Stimulated activated CD4-positive, alpha-beta T cell treated with anti-CD3 and anti-CD28 coated beads, Interleukin-12 subunit alpha, Interleukin-12 subunit beta, amount 100 ng/mL, for 4 hours (primary cell): ENCODE results near the gene TLX1.
"Not testable (repeated sequence)": the region's sequence is repeated elsewhere in the genome, so short reads cannot be mapped to it uniquely, and the experiment has no call there.

Experiments used
- DNase-seq: peaks from one replicate; pipeline ENCODE4 v3.0.0-alpha.2; 2020

TLX1 gene

DNA sequence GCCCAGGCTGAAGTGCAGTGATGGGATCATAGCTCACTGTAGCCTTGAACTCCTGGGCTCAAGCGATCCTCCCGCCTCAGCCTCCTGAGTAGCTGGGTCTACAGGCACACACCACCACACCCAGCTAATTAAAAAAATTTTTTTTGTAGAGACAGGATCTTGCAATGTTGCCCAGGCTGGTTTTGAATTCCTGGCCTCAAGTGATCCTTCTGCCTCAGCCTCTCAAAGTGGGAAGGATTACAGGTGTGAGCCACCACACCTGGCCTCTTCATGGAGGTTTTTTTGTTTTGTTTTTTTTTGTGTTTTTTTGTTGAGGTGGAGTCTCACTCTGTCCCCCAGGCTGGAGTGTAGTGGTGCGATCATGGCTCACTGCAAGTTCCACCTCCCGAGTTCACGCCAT is 23.4 kb downstream of the TLX1 start:
- DNase-seq, result not testable (repeated sequence)

DNA sequence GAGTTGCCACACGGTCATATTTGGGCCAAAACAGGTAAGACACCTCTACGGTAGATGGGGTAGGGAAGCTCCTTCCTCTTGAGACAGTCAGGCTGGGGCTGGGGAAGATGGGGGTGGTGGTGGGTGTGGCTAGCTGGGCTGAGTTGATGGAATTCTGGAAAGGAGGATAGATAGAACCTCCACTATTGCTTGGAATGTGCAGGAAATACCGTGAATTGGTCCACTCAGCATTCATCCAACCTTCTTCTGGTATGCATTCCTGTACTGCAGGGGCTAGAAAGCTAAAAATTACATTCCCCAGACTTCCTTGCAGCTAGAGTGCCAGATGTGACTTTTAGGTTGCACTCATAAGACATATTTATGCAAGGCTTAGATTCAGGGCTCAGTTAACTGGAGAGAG is 24.8 kb downstream of the TLX1 start:
- no peak for DNase-seq

DNA sequence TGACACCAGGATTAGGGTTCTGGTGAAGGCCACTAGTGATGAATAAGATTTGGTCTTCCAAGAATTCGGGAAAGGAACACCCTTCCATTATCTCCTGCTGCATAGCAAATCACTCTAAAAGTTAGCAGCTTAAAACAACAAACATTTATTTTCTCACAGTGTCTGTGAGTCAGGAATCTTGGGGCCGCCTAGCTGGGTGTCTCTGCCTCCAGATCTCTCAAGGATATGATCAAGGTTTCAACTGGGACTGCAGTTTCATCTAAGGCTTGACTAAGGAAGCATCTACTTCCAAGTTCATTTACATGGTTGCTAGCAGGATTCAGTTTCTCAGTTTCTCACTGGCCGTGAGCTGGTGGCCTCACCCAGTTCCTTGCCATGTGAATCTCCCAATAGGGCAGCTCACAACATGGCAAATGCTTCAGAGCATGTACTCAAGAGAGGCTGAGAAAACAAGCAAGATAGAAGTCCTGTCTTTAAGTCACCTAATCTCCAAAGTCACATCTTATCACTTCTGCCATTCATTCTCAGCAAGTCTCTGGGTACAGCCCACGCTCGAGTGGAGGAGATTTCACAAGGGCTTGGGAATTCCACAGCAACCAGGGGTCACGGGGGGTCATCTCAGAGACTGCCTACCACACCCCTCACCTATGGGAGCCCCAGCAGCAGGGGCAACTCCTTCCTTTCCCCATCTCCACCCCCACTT is 26.8 kb downstream of the TLX1 start:
- no peak for DNase-seq

DNA sequence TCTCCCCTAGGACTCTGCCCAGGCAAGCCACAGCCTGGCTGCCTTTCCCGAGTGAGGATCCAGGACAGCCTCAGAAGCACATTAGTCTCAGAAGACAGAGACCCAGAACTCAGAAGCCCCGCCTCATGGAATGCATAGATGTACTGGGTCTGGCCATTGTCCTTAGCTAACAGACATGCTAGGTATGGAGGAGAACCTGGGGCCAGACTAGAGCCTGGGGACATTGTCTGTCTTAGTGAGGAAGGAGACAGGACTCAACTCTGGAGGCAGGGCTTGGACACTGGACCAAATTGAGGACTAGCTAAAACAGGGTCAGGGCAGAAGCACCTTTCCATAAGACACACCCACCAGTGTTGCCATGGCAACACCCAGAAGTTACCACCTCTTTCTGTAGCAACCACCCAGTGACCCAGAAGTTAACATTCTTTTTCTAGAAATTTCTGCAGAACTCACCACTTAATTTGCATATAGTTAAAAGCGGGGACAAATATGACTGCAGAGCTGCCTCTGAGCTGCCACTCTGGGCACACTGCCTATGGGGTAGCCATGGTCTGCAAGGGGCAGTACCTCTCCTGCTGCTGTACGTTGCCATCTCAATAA is 27.5 kb downstream of the TLX1 start:
- DNase-seq, result no peak

DNA sequence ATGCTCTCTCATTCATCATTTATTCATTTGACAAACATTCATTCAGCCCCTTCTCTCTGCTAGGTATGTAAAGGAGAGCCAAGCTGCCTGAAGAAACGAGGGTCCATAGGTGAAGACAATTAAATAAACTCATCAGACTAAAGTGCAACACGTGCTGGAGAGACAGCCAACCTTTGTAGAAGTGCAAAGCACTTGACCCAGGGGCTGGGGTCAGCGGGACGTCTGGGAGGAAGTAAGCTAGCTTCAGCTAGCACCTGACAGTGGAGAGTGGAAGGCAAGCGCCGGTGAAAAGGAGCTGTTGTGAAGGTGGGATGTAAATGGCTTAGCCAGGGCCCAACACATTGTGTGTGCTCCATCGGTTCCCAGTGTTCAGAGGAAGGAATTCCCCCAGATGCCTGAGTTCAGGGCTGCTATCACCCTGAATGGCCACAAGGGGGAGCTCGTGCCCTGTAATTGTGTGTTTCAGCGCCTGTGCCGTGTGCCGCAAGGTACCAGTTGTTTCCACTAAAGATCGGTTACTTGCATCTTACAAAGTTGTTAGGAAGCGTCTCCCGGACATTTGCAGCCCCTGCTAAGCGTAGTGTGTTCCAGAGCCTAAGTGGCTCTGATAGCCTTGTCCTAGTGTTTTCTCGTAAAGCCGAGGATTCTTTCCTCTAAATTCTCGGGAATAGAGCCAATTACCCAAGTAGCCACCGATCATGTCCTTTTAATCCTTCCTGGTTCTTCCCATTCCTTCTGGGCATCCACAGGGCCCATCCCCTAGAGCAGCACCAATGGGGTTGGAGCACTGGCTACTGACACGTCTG is 30.6 kb downstream of the TLX1 start:
- peak; percentile 61 for DNase-seq

DNA sequence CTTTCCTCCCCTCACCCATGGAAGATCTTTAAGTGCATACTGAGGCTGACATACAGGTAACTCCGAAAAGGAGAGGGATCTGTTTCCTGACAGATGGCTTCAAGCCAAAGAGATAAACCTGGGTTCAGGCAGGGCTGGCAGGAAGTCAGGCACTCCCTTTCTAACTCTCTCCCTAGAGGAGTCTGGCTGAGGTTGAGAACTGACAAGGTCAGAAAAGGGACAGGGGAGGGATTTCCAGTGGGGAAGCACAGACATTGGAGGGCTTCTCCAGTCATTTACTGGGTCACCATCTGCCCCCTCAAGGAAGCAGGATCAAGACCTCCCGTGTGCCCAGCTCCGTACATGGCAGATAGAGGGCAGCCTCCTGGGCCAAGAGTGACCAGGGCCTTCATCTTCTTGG is 31.6 kb downstream of the TLX1 start:
- no peak for DNase-seq

DNA sequence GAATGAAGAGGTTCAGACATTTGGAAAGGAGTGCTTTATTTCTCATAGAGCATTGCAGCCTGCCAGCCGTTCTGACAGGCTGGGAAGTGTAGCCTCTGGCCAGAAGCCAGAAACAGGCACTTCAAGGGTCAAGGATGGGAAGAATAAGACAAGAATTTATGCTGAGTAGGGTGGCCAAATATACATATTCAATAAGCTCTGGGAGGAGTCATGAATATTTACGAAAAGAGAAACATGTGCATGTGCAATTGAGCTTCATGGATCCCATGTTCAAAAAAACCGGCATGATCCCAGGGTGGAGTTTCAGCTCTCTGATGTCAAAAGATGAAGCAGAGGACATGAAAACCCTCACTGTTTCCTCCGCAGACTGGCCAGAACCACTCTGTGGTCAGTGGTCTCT is 32.9 kb downstream of the TLX1 start:
- no peak for DNase-seq

DNA sequence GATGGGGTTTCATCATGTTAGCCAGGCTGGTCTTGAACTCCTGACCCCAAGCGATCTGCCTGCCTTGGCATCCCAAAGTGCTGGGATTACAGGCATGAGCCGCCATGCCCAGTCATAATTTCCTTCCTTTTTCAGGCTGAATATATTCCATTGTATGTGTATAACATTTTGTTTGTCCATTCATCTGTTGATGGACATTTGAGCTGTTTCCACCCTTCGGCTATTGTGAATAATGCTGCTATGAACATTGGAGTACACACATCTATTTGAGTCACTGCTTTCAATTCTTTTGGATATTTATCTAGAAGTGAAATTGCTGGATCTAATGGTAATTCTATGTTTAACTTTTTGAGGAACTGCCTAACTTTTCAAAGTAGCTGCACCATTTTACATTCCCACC is 34.6 kb downstream of the TLX1 start:
- no peak for DNase-seq

DNA sequence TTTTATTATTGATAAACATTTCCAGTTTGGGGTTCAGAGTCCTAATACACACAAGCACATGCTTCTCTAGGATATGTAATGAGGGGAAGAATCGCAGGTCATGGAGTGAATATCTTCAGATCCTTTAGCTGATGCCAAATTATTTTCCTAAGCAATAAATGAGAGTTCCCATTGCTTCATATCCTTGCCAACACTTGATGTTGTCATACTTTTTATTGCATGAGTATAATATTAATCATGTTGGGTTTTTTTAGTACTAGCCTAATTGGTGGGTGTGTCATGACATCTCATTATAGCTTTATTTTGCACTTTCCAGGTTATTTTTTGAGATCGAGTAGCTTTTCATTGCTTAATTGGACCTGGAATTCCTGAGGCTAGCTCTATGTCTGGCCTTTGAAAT is 35.3 kb downstream of the TLX1 start:
- no peak for DNase-seq

DNA sequence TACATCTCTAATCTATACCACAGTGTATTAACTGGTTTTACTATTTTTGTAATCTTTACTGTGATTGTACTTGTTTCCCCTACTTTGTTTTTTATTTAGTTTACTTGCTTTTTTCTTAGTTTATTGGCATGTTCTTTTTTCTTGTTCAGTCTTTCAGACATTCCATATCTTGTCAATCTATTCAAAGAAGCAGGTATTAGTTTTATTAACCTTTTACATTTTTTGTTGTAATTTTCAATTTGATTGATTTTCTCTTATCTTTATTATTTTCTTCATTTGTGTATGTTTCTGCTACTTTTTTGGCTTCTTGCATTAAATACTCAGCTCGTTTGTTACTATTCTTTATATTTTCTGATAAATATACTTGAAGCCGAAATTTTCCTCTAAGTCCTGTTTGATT is 41.6 kb downstream of the TLX1 start:
- no peak for DNase-seq

DNA sequence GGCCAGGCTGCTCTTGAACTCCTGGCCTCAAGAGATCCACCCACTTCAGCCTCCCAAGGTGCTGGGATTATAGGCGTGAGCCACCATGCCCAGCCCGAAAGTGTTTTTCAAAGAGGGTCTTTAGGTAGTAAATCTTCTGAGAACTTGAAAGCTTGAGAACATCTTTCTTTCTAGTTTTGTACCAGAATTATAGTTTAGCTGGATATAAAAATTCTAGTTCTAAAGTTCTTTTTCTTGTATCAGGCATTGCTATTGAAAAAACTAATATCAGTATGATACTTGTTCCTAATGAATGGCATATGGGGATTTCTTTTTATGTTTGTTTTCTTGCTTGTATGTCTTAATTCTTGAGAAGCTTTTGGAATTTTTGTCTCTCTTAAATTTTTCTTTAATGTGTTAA is 43.2 kb downstream of the TLX1 start:
- no peak for DNase-seq

DNA sequence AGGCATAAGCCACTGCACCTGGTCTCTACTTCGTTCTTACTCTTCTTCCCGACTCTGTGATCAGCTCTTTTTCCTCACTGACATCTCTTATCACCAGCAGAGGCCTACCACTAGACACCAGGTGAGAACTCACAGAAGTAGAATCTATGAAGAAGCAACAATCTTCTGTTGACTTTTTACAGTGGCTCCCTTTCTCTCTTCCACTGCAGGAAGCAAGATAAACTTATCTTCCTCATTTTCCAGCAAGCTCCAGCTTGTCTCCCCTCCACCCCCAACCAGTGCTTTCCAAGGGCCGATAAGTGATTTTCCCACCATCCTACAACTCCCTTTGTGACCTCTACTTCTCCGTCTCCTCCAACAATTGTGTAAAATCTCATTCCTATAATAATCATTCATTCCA is 45.5 kb downstream of the TLX1 start:
- DNase-seq, result no peak

DNA sequence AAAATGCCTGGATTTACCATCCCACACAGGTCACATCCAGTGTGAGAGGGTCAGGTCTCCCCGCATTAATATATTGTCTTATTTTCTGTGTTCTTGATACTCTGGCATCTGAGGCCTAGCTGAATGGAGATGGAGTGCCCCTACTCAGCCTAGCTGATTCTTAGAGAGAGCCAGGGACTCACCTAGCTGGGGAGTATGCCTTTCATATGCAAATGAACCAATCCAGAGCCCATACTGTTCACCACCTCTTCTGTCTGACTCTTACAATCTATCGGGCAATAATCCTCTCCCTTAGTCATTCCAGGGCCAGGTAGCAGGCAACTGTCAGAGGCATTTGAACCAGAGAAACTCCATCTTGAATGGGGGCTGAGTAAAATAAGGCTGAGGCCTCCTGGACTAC is 51.8 kb downstream of the TLX1 start:
- no peak for DNase-seq

DNA sequence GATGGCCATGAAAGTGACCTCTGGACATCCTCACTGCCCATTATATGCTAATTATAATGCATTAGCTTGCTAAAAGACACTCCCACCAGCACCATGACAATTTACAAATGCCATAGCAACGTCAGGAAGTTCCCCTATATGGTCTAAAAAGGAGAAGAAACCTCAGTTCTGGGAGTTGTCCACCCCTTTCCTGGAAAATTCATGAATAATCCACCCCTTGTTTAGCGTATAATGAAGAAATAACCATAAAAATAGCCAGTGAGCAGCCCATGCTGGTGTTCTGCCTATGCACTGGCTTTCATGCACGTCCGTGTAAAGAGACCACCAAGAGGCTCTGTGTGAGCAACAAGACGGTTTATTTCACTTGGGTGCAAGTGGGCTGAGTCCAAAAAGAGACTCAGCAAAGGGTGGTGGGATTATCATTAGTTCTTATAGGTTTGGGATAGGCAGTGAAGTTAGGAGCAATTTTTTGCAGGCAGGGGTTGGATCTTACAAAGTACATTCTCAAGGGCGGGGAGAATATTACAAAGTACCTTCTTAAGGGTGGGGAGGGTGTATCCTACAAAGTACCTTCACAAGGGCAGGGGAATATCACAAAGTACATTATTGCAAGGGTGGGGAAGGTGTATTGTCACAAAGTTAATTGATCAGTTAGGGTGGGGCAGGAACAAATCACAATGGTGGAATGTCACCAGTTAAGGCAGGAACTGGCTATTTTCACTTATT is 52.5 kb downstream of the TLX1 start:
- no peak for DNase-seq
